Activated CD4-positive, alpha-beta memory T cell treated with anti-CD3 and anti-CD28 coated beads, Interleukin-2, amount 10 ng/mL, durations not matched to agents 7 days and 5 days (primary cell): ENCODE measurements around the gene GAL3ST2. TPM values are rescaled to one million over a fixed set of nuclear protein-coding genes. Genes with fewer than 3 reads are reported as not detected.

Experiments used
- CTCF ChIA-PET: fragments of 350-600 bp; sonication (Branson Sonifier 250); formaldehyde crosslinking; loops from one replicate; lab custom pipeline; 2021; ENCODE audit warnings: antibody characterized with exemption, inconsistent platforms; lab: Charles Lee
- POLR2A ChIA-PET: fragments of 350-600 bp; sonication (Branson Sonifier 250); formaldehyde crosslinking; loops from one replicate; lab custom pipeline; 2021; ENCODE audit warnings: antibody characterized with exemption; lab: Charles Lee
- DNase-seq: peaks from one replicate; pipeline ENCODE4 v3.0.0-alpha.2; 2020
- H3K27ac Mint-ChIP-seq: one replicate; pipeline ENCODE4 v1.8.0; 2021; ENCODE audit warnings: mild to moderate bottlenecking, mixed read lengths
- H3K27me3 Mint-ChIP-seq: one replicate; pipeline ENCODE4 v1.8.0; 2021; ENCODE audit warnings: mixed read lengths
- H3K36me3 Mint-ChIP-seq: one replicate; pipeline ENCODE4 v1.8.0; 2021; ENCODE audit warnings: low read depth, mixed read lengths
- H3K4me1 Mint-ChIP-seq: one replicate; pipeline ENCODE4 v1.8.0; 2021; ENCODE audit warnings: mixed read lengths
- H3K4me3 Mint-ChIP-seq: one replicate; pipeline ENCODE4 v1.8.0; 2021; ENCODE audit warnings: mild to moderate bottlenecking, mixed read lengths
- H3K9me3 Mint-ChIP-seq: one replicate; pipeline ENCODE4 v1.8.0; 2021; ENCODE audit warnings: mixed read lengths
- total RNA-seq, 2 experiments: library from RNA; stranded (reverse); gene quantifications; one replicate each; pipeline ENCODE4 v1.2.3, GENCODE V29; 2021

The GAL3ST2 gene
- total RNA-seq, 2 experiments from 2014 or later: 0.23 to 0.58 TPM

DNA sequence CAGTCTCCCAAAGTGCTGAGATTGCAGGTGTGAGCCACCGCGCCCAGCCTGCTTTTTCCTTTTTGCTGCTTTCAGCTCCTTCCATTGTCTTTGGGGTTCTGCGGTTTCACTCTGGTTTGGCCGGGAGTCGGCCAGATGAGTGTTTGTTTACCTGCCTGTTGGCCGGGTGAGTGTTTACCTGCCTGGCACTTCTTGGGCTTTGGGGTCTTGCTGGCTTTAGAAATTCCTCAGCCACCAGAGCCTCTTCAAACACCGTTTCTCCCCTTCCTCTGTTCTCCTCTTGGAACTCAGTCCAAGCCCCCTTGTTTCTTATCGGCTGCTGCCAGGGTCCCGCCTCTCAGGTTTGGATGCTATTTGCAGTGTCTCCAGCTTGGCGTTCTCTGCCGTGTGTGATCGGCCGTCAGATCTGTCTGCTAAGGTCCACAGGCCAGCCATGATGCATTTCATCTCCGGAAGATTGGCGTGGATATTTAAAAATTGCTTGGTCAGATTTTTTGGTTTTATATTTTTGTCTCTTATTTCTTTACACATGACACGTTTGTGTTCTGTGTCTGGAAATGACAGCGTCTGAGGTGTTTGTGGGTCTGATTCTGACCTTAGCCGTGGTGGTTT, 14.2 kb upstream of the GAL3ST2 start:
- ChIA-PET CTCF (interaction anchor here (0.8 to 2.2 kb wide), 5 partner anchors 22 to 116 kb away, joined by 3 to 8 read pairs (median 5); partner anchors contain the start of gene RTP5), POLR2A (interaction anchor here (0.6 to 3.6 kb wide), 15 partner anchors 10 to 128 kb away, joined by 3 to 41 read pairs (median 9); partner anchors contain the start of genes D2HGDH, DTYMK, ING5 and PDCD1)
- DNase-seq: peak; percentile 49
- H3K27ac Mint-ChIP-seq: peak overlapping the region; percentile 92
- H3K27me3 Mint-ChIP-seq: no peaks in the 10 kb centered on the region
- peaks cover 55% of the 10 kb centered on the region for H3K4me1 Mint-ChIP-seq
- peak overlapping the region; percentile 45 for H3K4me3 Mint-ChIP-seq
- H3K36me3 Mint-ChIP-seq: peaks cover 21% of the 10 kb centered on the region
- H3K9me3 Mint-ChIP-seq: peaks cover 4% of the 10 kb centered on the region

DNA sequence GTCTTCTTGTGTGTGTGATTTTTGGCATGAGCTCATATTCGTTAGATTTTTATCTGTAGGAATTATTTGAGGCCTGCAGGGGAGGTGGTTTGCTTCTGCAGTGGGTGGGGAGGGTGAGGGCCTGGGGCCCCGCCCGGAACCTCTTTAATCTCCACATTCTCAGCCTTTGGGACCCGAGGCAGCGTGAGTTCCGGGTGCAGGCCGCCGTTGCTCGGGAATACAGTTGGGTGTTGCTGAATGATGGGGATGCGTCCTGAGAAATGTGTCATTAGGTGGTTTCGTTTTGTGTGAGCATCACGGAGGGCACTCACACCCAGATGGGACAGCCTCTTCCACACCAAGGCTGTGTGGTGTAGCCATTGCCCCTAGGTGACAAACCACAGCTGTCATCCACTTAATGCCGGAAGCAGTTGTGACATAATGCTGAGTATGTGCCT, 13.7 kb upstream of the GAL3ST2 start:
- Mint-ChIP-seq H3K36me3 (peaks cover 19% of the 10 kb centered on the region), H3K9me3 (peaks cover 4% of the 10 kb centered on the region), H3K4me3 (peak overlapping the region; percentile 45), H3K27ac (peak overlapping the region; percentile 92), H3K27me3 (no peaks in the 10 kb centered on the region), H3K4me1 (peaks cover 53% of the 10 kb centered on the region)
- CTCF ChIA-PET: interaction anchor here (0.8 to 2.2 kb wide), 5 partner anchors 23 to 116 kb away, joined by 3 to 8 read pairs (median 5); partner anchors contain the start of gene RTP5
- DNase-seq: peak; percentile 87
- POLR2A ChIA-PET: interaction anchor here (0.6 to 3.6 kb wide), 16 partner anchors 10 to 129 kb away, joined by 3 to 41 read pairs (median 8); partner anchors contain the start of genes D2HGDH, DTYMK, ING5 and PDCD1

DNA sequence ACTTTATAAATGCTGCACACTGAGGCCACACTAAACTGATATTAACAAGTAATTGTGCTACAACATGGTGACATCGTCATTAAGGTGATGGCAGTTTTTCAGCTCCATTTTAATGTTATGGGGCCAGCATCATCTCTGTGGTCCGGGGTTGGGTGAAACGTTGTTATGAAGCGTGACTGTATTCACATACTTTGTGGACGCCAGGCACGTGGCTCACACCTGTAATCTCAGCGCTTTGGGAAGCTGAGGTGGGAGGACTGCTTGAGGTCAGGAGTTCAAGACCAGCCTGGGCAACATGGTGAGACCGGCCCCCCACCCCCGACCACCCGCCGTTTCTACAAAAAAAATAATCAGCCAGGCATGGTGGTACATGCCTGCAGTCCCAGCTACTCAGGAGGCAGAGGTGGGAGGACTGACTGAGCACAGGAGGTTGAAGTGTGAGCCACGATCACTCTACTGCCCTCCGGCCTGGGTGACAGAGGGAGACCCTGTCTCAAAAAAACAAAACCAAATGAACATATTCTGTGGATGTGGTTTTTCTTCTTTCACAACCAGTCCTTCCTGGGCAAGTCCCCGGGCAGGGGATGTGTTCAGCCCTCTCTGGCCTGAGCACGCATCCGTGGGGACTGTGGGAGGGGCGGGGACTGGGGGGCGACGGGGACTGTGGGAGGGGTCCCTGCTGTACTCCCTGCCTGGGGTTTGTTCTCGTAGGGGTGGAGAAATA, 12.9 kb upstream of the GAL3ST2 start:
- Mint-ChIP-seq H3K4me3 (peak overlapping the region; percentile 45), H3K36me3 (peaks cover 18% of the 10 kb centered on the region), H3K9me3 (peaks cover 4% of the 10 kb centered on the region), H3K27me3 (no peaks in the 10 kb centered on the region), H3K27ac (peak overlapping the region; percentile 92), H3K4me1 (peaks cover 49% of the 10 kb centered on the region)
- no peak for DNase-seq
- ChIA-PET POLR2A (interaction anchor here (0.7 to 3.6 kb wide), 14 partner anchors 9 to 129 kb away, joined by 3 to 41 read pairs (median 10); partner anchors contain the start of genes D2HGDH, DTYMK, ING5 and PDCD1), CTCF (interaction anchor here (1.1 to 2.2 kb wide), 4 partner anchors 23 to 81 kb away, joined by 3 to 8 read pairs (median 4); no protein-coding TSS in a partner anchor)

DNA sequence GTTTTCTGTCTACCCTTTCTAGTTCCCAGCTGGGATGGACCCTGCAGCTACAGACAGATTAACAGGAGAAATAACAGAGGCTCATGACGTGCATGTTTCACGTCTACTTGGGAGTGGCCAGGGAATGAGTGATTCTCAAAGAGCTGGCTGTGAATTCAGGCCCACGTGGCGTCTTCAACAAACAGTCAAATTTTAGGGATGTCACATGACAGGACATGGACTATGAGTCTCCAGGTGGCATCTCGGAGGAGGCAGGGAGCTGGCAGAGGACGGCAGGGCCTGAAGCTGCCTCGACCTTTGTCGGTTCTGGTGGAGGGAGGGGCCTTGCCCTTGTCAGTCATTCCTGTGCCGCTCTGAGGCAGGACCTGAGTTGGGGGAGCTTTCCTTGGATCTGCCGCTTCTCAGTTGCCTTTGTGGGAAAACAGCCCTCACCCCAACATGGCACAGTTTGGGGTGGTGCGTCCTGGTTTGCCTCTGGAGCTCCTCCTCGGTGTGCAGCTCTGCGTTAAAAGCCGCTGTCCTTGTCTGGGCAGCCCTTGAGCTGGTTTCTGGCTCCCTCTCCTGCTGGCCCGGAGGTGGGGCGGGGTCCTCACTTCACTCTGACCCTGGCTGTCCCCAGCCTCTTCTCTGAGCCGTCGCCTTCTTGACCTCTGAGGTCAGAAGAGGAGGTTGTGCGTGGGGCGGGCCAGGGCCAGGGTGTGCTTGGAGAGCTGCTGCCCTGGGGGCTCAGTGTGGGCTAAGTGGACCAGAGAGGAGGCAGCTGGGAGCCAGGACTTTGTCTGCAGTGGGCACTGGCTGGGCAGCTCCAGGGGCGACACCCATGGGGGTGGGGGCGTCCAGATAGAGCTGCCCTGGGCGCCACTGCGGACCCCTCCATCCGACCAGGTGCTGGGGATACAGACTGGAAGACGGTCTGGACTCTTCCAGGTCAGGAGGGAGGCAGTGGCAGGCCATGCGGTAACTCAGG, 12.1 kb upstream of the GAL3ST2 start:
- CTCF ChIA-PET: interaction anchor here (1.1 kb wide), 1 partner anchor 24 kb away, joined by 3 read pairs; no protein-coding TSS in a partner anchor

DNA sequence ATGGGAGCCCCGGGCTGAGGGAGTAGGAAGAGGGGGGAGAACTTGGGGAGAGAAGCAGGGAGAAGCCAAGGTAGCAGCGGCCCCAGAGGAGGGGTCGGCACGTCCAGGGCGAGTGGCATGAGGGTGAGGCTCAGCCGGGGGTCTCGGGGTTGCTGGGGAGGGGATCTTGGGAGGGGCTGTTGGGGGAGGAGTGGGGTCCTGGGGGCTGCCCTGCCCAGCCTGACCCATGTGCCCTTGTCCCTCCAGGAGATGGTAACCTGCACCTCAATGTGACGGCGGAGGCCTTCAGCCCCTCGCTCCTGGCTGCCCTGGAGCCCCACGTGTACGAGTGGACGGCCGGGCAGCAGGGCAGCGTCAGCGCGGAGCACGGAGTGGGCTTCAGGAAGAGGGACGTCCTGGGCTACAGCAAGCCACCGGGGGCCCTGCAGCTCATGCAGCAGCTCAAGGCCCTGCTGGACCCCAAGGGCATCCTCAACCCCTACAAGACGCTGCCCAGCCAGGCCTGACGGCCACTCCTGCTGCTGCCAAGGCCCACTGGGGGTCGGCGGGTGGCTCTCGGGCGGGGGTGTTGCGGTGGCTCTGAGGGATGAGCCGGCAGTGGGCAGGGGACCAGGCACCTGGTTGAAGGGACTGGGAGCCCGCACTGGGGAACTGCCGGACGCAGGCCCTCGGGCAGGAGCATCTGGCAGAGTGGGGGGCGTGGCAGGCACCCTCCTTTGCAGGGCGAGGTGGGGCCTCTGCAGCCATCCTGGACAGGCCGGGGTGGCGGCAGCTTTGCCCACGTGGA, 9.0 kb upstream of the GAL3ST2 start:
- Mint-ChIP-seq H3K4me3 (no peak overlapping the region), H3K27me3 (no peaks in the 10 kb centered on the region), H3K27ac (no peak overlapping the region), H3K4me1 (peaks cover 29% of the 10 kb centered on the region), H3K9me3 (no peaks in the 10 kb centered on the region), H3K36me3 (no peaks in the 10 kb centered on the region)
- DNase-seq: peak; percentile 16
- CTCF ChIA-PET: no interaction called here
- POLR2A ChIA-PET: no interaction called here

More for the DNA sequence above, 12.1 kb upstream of the GAL3ST2 start:
- POLR2A ChIA-PET: interaction anchor here (0.9 to 3.6 kb wide), 11 partner anchors 8 to 130 kb away, joined by 3 to 41 read pairs (median 10); partner anchors contain the start of genes D2HGDH, DTYMK, ING5 and PDCD1
- peak; percentile 5 for DNase-seq
- H3K27ac Mint-ChIP-seq: no peak overlapping the region
- H3K4me3 Mint-ChIP-seq: no peak overlapping the region
- peaks cover 4% of the 10 kb centered on the region for H3K9me3 Mint-ChIP-seq
- peaks cover 40% of the 10 kb centered on the region for H3K4me1 Mint-ChIP-seq
- no peaks in the 10 kb centered on the region for H3K27me3 Mint-ChIP-seq
- peaks cover 13% of the 10 kb centered on the region for H3K36me3 Mint-ChIP-seq

DNA sequence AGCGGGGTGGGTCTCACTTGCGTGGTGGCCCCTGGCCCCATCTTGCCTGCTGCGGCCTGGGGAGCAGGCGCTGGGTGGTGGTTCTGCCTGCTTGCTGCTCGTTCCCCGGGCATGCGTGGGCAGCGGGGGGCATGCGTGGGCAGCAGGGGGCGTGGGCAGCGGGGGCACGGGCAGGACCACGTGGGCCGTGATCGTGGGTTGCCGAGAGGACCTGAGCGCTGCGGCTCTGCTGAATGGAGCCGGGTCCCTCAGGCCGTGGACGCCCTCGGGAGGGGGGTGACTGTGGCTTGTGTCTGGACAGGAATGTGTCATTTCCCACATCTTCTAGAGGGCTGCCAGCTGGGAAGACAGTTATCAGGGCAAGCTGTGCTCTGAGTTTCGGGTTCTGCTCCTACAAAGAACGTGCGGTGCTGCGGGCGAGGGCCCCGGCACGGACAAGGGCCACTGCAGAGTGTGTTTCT, 8.3 kb upstream of the GAL3ST2 start:
- no peaks in the 10 kb centered on the region for H3K9me3 Mint-ChIP-seq
- no peaks in the 10 kb centered on the region for H3K27me3 Mint-ChIP-seq
- no peaks in the 10 kb centered on the region for H3K36me3 Mint-ChIP-seq
- H3K4me3 Mint-ChIP-seq: no peak overlapping the region
- POLR2A ChIA-PET: interaction anchor here (0.9 kb wide), 1 partner anchor 91 kb away, joined by 4 read pairs; the partner anchor contains the start of gene PDCD1
- no peak overlapping the region for H3K27ac Mint-ChIP-seq
- DNase-seq: peak; percentile 13
- CTCF ChIA-PET: no interaction called here
- peaks cover 23% of the 10 kb centered on the region for H3K4me1 Mint-ChIP-seq

DNA sequence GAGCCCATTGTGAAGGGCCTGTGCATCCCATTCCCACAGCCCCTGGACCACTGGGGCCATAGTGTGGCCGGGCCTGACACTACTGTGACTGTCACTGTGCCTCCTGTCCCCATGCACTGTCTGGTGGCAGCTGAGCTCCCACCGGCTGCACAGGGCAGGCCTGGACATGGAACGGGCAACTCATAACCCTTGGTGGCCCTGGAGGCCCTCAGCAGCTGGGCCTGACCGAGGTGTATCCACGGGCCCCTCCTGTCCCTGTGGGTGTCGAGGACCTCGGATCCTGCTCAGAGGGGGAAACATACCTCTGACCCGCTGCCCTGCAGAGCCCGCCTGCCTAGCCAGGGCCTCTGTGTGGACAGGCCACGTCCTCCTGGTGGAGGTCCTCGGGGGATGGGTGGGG, 7.8 kb upstream of the GAL3ST2 start:
- Mint-ChIP-seq H3K27me3 (no peaks in the 10 kb centered on the region), H3K4me1 (peaks cover 18% of the 10 kb centered on the region), H3K27ac (no peak overlapping the region), H3K9me3 (no peaks in the 10 kb centered on the region), H3K36me3 (no peaks in the 10 kb centered on the region), H3K4me3 (no peak overlapping the region)
- DNase-seq: peak; percentile 15
- CTCF ChIA-PET: no interaction called here
- POLR2A ChIA-PET: interaction anchor here (0.9 kb wide), 1 partner anchor 90 kb away, joined by 4 read pairs; the partner anchor contains the start of gene PDCD1

DNA sequence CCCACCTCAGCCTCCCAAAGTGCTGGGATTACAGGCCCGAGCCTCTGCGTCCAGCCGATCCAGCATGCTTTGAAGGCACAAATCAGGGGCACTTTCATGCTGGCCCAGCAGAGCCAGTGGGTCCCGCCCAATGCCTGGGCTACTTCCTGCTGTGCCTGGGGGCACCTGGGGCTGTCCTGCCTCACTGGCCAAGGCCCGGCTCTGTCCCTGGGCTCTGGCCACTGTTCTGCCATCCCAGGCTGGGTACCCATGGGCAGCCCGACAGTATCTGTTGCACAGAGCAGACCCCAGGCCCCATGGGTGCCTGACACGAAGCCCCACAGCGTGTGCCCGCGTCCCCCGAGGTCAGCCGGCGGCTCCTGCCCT, 6.8 kb upstream of the GAL3ST2 start:
- Mint-ChIP-seq H3K4me3 (no peak overlapping the region), H3K27ac (no peak overlapping the region), H3K9me3 (no peaks in the 10 kb centered on the region), H3K36me3 (no peaks in the 10 kb centered on the region), H3K4me1 (peaks cover 9% of the 10 kb centered on the region), H3K27me3 (no peaks in the 10 kb centered on the region)
- CTCF ChIA-PET: no interaction called here
- DNase-seq: no peak
- POLR2A ChIA-PET: no interaction called here

DNA sequence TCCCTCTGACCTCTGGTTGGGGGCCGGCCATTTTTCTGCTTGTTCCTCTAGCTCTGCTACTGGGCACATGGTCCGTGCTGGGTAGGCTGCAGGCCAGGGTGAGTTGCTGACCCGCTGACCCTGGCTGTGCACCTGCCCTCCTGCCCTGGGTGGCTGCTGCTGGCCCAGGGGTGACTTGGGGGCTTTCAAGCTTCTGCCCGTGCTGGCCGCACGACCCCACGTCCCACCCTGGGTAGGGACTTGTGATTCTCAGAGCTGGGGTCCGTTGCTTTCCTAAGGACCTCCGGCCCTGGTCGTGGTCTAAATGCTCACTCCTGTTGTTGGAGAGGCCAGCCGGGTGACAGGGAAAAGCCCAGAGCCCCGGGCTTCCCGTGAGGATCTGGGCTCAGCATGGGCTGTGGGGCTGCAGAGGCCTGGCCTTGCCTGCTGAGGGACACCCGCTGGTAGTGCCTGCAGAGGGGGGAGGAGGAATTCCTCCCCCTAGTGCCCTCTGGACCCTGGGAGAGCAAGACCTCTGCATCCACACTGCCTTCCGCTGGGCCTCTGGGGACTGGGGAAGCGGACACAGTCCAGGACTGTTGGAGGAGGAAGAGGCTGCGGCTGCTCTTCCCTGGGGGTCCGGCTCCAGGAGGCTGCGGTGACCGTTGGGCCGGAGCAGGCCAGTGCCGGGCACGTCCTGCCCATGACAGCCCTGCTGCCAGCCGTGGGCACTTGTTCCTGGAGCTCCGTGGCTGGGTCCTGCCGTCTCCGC, 6.3 kb upstream of the GAL3ST2 start:
- Mint-ChIP-seq H3K27ac (no peak overlapping the region), H3K4me1 (peaks cover 9% of the 10 kb centered on the region), H3K4me3 (no peak overlapping the region), H3K9me3 (no peaks in the 10 kb centered on the region), H3K27me3 (no peaks in the 10 kb centered on the region), H3K36me3 (no peaks in the 10 kb centered on the region)
- DNase-seq: peak; percentile 10
- POLR2A ChIA-PET: interaction anchor here (4.1 kb wide), 1 partner anchor 7 kb away, joined by 21 read pairs; no protein-coding TSS in a partner anchor
- CTCF ChIA-PET: no interaction called here

DNA sequence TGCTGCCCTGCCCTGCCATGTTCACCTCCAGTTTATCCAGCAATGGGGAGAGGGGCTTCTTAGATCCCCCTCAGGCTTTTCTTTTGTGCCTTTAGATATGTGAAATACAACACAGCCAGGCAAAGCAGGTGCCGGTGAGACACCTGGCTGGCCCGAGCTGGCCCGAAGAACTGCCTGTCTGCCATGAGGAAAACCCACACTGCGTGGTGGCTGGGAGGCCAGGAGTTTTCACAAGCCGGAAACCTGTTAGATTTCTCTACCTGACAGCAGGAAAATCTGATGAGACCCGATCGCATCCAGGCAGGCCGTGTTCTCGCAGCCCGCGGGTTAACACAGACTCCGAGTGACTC, 5.7 kb upstream of the GAL3ST2 start:
- H3K36me3 Mint-ChIP-seq: no peaks in the 10 kb centered on the region
- H3K4me3 Mint-ChIP-seq: no peak overlapping the region
- ChIA-PET CTCF (no interaction called here), POLR2A (interaction anchor here (1.1 to 4.1 kb wide), 2 partner anchors 8 to 22 kb away, joined by 3 to 21 read pairs; no protein-coding TSS in a partner anchor)
- no peaks in the 10 kb centered on the region for H3K9me3 Mint-ChIP-seq
- peak; percentile 12 for DNase-seq
- H3K27me3 Mint-ChIP-seq: no peaks in the 10 kb centered on the region
- no peak overlapping the region for H3K27ac Mint-ChIP-seq
- peaks cover 9% of the 10 kb centered on the region for H3K4me1 Mint-ChIP-seq
